Heart left ventricle (tissue), 13 donors: ENCODE data around the gene TBC1D12.

Experiments
- POLR2A ChIP-seq, 2 donors: fragments of 450-650 bp; IDR thresholded peaks; one replicate each; pipeline ENCODE4 v1.6.1; 2017; ENCODE audit warnings: antibody characterized with exemption in 2 of 2, mild to moderate bottlenecking in 2 of 2, moderate library complexity in 2 of 2
- TF ChIP-seq, protein P1 (sequence below), 12 donors: fragments of 200-600 bp; sonication (generic) in 4 of 12; IDR thresholded peaks; one replicate each; pipeline versions ENCODE4 v1.5.0 to v1.8.0; 2018 to 2022; ENCODE audit warnings: antibody characterized with exemption in 12 of 12, mild to moderate bottlenecking in 5 of 12
- donor health status: ischemic (EF 13 %, LVEDD 7.1; RV severe dilation, severe dysfunction).
- donor health status: DM: no; HTN: yes; CAD: no.
- donor health status: DM: no; HTN: no; CAD: no.
- donor health status: ischemic (EF 25% LVEDD 6.9; RV normal size, moderate dysfunction).
- donor health status: ischemic (EF 25% LVEDD 5.7; RV mildly dilated, moderate dysfunction).
- donor health status: ischemic (EF 35%, LVEDD 5.7; RV mildly dilated, moderate dysfunction).
- donor health status: nonischemic (EF 11% LVEDD 7.7; RV severe dilation, severe dysfunction).
- donor health status: DM: yes; HTN: yes; CAD: no.
- donor health status: PGD.
- donor health status: ischemic (EF 29% LVEDD 5.4; RV normal size, mild dysfunction).
- donor health status: nonischemic (EF 23%, LVEDD 6.1; RV moderate dilation, normal function).

DNA sequence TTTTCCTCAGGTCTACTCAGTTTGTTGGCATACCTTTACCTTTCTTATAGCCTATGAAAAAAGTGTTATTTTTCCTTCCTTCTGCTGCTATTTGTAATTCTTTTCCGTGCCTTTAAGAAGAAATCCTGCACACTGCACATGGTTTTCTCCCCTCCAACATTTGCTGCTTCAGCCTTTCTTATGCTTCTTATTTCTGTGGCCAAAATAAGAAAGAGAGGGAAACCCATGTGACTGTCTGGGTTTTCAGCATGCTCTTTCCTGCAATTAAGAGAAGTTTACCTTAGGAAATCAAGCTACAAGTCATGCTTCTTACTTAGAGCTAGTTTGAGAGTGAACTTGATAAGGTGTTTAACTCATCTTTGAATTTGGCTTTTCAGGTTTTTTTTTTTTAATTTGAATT lies 11.0 kb downstream of the TBC1D12 start:
- TF ChIP-seq, protein P1, sequence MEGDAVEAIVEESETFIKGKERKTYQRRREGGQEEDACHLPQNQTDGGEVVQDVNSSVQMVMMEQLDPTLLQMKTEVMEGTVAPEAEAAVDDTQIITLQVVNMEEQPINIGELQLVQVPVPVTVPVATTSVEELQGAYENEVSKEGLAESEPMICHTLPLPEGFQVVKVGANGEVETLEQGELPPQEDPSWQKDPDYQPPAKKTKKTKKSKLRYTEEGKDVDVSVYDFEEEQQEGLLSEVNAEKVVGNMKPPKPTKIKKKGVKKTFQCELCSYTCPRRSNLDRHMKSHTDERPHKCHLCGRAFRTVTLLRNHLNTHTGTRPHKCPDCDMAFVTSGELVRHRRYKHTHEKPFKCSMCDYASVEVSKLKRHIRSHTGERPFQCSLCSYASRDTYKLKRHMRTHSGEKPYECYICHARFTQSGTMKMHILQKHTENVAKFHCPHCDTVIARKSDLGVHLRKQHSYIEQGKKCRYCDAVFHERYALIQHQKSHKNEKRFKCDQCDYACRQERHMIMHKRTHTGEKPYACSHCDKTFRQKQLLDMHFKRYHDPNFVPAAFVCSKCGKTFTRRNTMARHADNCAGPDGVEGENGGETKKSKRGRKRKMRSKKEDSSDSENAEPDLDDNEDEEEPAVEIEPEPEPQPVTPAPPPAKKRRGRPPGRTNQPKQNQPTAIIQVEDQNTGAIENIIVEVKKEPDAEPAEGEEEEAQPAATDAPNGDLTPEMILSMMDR (IDR thresholded peaks at IDR 0.05), result no peak
- TF ChIP-seq POLR2A (IDR thresholded peaks at IDR 0.05), result no peak
